ENCODE measurements around the gene PACRG. TPM values are rescaled to one million over a fixed set of nuclear protein-coding genes. Genes with fewer than 3 reads are reported as not detected.

The PACRG gene
- total RNA-seq, 1 experiment from 2014 or later = 0.59 TPM

- no peaks in the 10 kb centered on the region for H3K36me3 ChIP-seq (ENCODE audit: control insufficient read depth, insufficient read depth, low read length)
Measured at GRCh38 chr6:163351013-163351412, 623.2 kb downstream of the PACRG start.

GRCh38 chr6:163352011-163352685 is 624.4 kb downstream of the PACRG start:
- H3K4me3 ChIP-seq (ENCODE audit: low read depth in 2 of 2, low read length in 2 of 2) = no peak overlapping the region
- H3K4me1 ChIP-seq (ENCODE audit: control insufficient read depth, insufficient read depth, low read length) = peaks cover 12% of the 10 kb centered on the region
- TF ChIP-seq SIN3A (IDR thresholded peaks at IDR 0.05; ENCODE audit: borderline replicate concordance, insufficient read depth, low read depth, low read length) = no peak
- TF ChIP-seq REST (IDR thresholded peaks at IDR 0.05; ENCODE audit: insufficient read depth in 1 of 2, low read depth in 2 of 2, low read length in 1 of 2) = no peak
- no peak for TF ChIP-seq TCF7L2 (IDR thresholded peaks at IDR 0.05; ENCODE audit: low read depth, low read length)
- no peak for TF ChIP-seq CTCF (IDR thresholded peaks at IDR 0.05)
- no peak for TF ChIP-seq POLR2AphosphoS5 (IDR thresholded peaks at IDR 0.05; ENCODE audit: low read depth, low read length)
- intact Hi-C loops (cut with micrococcal nuclease; ENCODE audit: unreplicated experiment) = no loop called here
- in situ Hi-C loops (cut with HindIII; ENCODE audit: low pct_unique_long_range_greater_than_20kb, low sequenced_read_pairs) = no loop called here
- no peaks in the 10 kb centered on the region for H3K27me3 ChIP-seq (ENCODE audit: control insufficient read depth, insufficient read depth, low read length)
- H3K36me3 ChIP-seq (ENCODE audit: control insufficient read depth, insufficient read depth, low read length) = no peaks in the 10 kb centered on the region
- POLR2A ChIA-PET = no interaction called here
- CTCF ChIA-PET = interaction anchor here (0.6 kb wide), 1 partner anchor 23 kb away, joined by 4 read pairs; no protein-coding TSS in a partner anchor
- no peak overlapping the region for H3K27ac ChIP-seq (ENCODE audit: low read length)
- ATAC-seq (no peak), DNase-seq (ENCODE audit: low read depth, low spot score) (no peak)
- no TSS peak for BruUV-seq (replicated peaks)
- no peaks in the 10 kb centered on the region for H3K9me3 ChIP-seq (ENCODE audit: control insufficient read depth, insufficient read depth, low read depth, low read length)

More at GRCh38 chr6:163351013-163351412, 623.2 kb downstream of the PACRG start:
- peaks cover 9% of the 10 kb centered on the region for H3K4me1 ChIP-seq (ENCODE audit: control insufficient read depth, insufficient read depth, low read length)
- no peak for ATAC-seq
- H3K9me3 ChIP-seq (ENCODE audit: control insufficient read depth, insufficient read depth, low read depth, low read length) = no peaks in the 10 kb centered on the region
- in situ Hi-C loops (cut with HindIII; ENCODE audit: low pct_unique_long_range_greater_than_20kb, low sequenced_read_pairs) = no loop called here
- H3K27ac ChIP-seq (ENCODE audit: low read length) = 0 out of 2 replicates have a peak overlapping the region, but pooled peaks have one; percentile 39
- intact Hi-C loops (cut with micrococcal nuclease; ENCODE audit: unreplicated experiment) = no loop called here
- no peak overlapping the region for H3K4me3 ChIP-seq (ENCODE audit: low read depth in 2 of 2, low read length in 2 of 2)
- BruUV-seq (replicated peaks) = no TSS peak
- POLR2A ChIA-PET = no interaction called here
- CTCF ChIA-PET = no interaction called here
- no peak for TF ChIP-seq POLR2AphosphoS5 (IDR thresholded peaks at IDR 0.05; ENCODE audit: low read depth, low read length)
- no peak for TF ChIP-seq REST (IDR thresholded peaks at IDR 0.05; ENCODE audit: insufficient read depth in 1 of 2, low read depth in 2 of 2, low read length in 1 of 2)
- TF ChIP-seq TCF7L2 (IDR thresholded peaks at IDR 0.05; ENCODE audit: low read depth, low read length) = no peak
- TF ChIP-seq CTCF (IDR thresholded peaks at IDR 0.05) = no peak
- TF ChIP-seq SIN3A (IDR thresholded peaks at IDR 0.05; ENCODE audit: borderline replicate concordance, insufficient read depth, low read depth, low read length) = no peak
- DNase-seq (ENCODE audit: low read depth, low spot score) = no peak
- H3K27me3 ChIP-seq (ENCODE audit: control insufficient read depth, insufficient read depth, low read length) = no peaks in the 10 kb centered on the region
